IMR-90 (cell line): ENCODE data around the gene LMO2. TPM values are rescaled to one million over a fixed set of nuclear protein-coding genes. Genes with fewer than 3 reads are reported as not detected.

Experiments used
- ATAC-seq: fragments of 200-7000 bp; cut with Tn5 transposase; 2 replicates; pipeline ENCODE4 v1.9.1; 2020; ENCODE audit warnings: low read depth, mild to moderate bottlenecking, moderate library complexity
- BruUV-seq: library from RNA; stranded (reverse); fragments of 400-500 nt; replicated peaks from 2 replicates; lab custom pipeline; 2021; lab: Mats Ljungman, UMichigan
- CTCF ChIA-PET: fragments of 300-600 bp; formaldehyde crosslinking; extraction: SDS; loops from one replicate; lab custom pipeline; 2021; ENCODE audit warnings: antibody characterized with exemption; lab: Yijun Ruan, JAX
- POLR2A ChIA-PET: fragments of 300-600 bp; sonication (Branson Sonifier 250); formaldehyde crosslinking; loops from one replicate; lab custom pipeline; 2022; ENCODE audit warnings: antibody characterized with exemption; ENCODE audit not compliant: unreplicated experiment; lab: Charles Lee
- DNase-seq: peaks from one replicate; pipeline ENCODE4 v3.0.0; 2013
- H2AFZ ChIP-seq: replicated peaks from 2 replicates; pipeline ENCODE3; 2013; ENCODE audit warnings: low read length, mild to moderate bottlenecking; ENCODE audit not compliant: poor library complexity
- H2AK5ac ChIP-seq: 2 replicates; pipeline ENCODE4 v1.6.1; 2013; ENCODE audit warnings: low read depth, low read length, inconsistent platforms
- H2AK9ac ChIP-seq: replicated peaks from 2 replicates; pipeline ENCODE3; 2013; ENCODE audit warnings: mild to moderate bottlenecking, low read depth, low read length, moderate library complexity; ENCODE audit not compliant: poor library complexity
- H2BK120ac ChIP-seq: 2 replicates; pipeline ENCODE4 v1.6.1; 2013; ENCODE audit warnings: low read depth, low read length, inconsistent platforms
- H2BK15ac ChIP-seq: 3 replicates; pipeline ENCODE4 v1.6.1; 2013; ENCODE audit warnings: low read depth, low read length, inconsistent platforms
- H2BK20ac ChIP-seq: 2 replicates; pipeline ENCODE4 v1.6.1; 2013; ENCODE audit warnings: low read depth, mild to moderate bottlenecking, inconsistent platforms, low read length, moderate library complexity
- H2BK5ac ChIP-seq: 2 replicates; pipeline ENCODE4 v1.6.1; 2013; ENCODE audit warnings: mild to moderate bottlenecking, low read depth, low read length, inconsistent platforms; ENCODE audit not compliant: poor library complexity, severe bottlenecking
- H3K14ac ChIP-seq: replicated peaks from 2 replicates; pipeline ENCODE4 v1.6.1; 2013; ENCODE audit warnings: low read depth, low read length, inconsistent platforms
- H3K18ac ChIP-seq: 2 replicates; pipeline ENCODE4 v1.6.1; 2013; ENCODE audit warnings: low read depth, low read length, control low read depth
- H3K23ac ChIP-seq: 2 replicates; pipeline ENCODE4 v1.6.1; 2013; ENCODE audit warnings: low read depth, low read length, inconsistent platforms
- H3K27ac ChIP-seq: 2 replicates; pipeline ENCODE4 v1.5.1; 2013; ENCODE audit warnings: mild to moderate bottlenecking, control low read depth, low read length; ENCODE audit not compliant: insufficient read depth
- H3K27me3 ChIP-seq: 2 replicates; pipeline ENCODE4 v1.6.1; 2013; ENCODE audit warnings: low read length; ENCODE audit not compliant: control insufficient read depth, insufficient read depth
- H3K36me3 ChIP-seq: 2 replicates; pipeline ENCODE4 v1.6.1; 2013; ENCODE audit warnings: low read length, mixed read lengths; ENCODE audit not compliant: control insufficient read depth, insufficient read depth
- H3K4ac ChIP-seq: 2 replicates; pipeline ENCODE4 v1.6.1; 2013; ENCODE audit warnings: low read depth, low read length, inconsistent platforms
- H3K4me1 ChIP-seq: 2 replicates; pipeline ENCODE4 v1.6.1; 2013; ENCODE audit warnings: low read length, mixed read lengths; ENCODE audit not compliant: control insufficient read depth, insufficient read depth
- H3K4me2 ChIP-seq: 2 replicates; pipeline ENCODE4 v1.6.1; 2013; ENCODE audit warnings: low read depth, mild to moderate bottlenecking, control low read depth, low read length, moderate library complexity
- H3K4me3 ChIP-seq: 2 replicates; pipeline ENCODE4 v1.5.1; 2013; ENCODE audit warnings: low read depth, mild to moderate bottlenecking, control low read depth, low read length, moderate library complexity; ENCODE audit not compliant: insufficient read depth
- H3K56ac ChIP-seq: 2 replicates; pipeline ENCODE4 v1.6.1; 2013; ENCODE audit warnings: low read length, inconsistent platforms; ENCODE audit not compliant: insufficient read depth; ENCODE audit errors: extremely low read depth
- H3K79me1 ChIP-seq, 2 experiments: 2 replicates each; pipeline ENCODE4 v1.6.1; 2013; ENCODE audit warnings: low read length in 2 of 2, inconsistent platforms in 1 of 2, low read depth in 1 of 2
- H3K9ac ChIP-seq: 2 replicates; pipeline ENCODE4 v1.6.1; 2013; ENCODE audit warnings: low read depth, low read length, control low read depth
- H3K9me1 ChIP-seq: 2 replicates; pipeline ENCODE4 v1.6.1; 2013; ENCODE audit warnings: low read length, inconsistent platforms; ENCODE audit not compliant: insufficient read depth
- H3K9me3 ChIP-seq: 2 replicates; pipeline ENCODE4 v1.6.1; 2013; ENCODE audit warnings: low read length; ENCODE audit not compliant: control insufficient read depth, insufficient read depth
- H4K20me1 ChIP-seq: 2 replicates; pipeline ENCODE4 v1.6.1; 2013; ENCODE audit warnings: low read length, inconsistent platforms; ENCODE audit not compliant: insufficient read depth
- H4K5ac ChIP-seq: 2 replicates; pipeline ENCODE4 v1.6.1; 2013; ENCODE audit warnings: mild to moderate bottlenecking, low read depth, low read length, control low read depth
- H4K8ac ChIP-seq, 2 experiments: 2 replicates each; pipeline ENCODE4 v1.6.1; 2013; ENCODE audit warnings: low read depth in 2 of 2, low read length in 2 of 2, control low read depth in 1 of 2, inconsistent platforms in 1 of 2
- H4K91ac ChIP-seq: 2 replicates; pipeline ENCODE4 v1.6.1; 2013; ENCODE audit warnings: low read depth, low read length, inconsistent platforms; ENCODE audit not compliant: insufficient read depth
- RFX5 ChIP-seq: IDR thresholded peaks from 2 replicates; pipeline ENCODE4 v1.8.0; 2012; ENCODE audit warnings: low read depth, mild to moderate bottlenecking, low read length, moderate library complexity
- WGBS, 2 experiments: methylation state at CpG; one replicate each; pipeline versions ENCODE4 v1.1.5 to v1.1.7; 2013; ENCODE audit warnings: missing lambda C conversion rate in 2 of 2; ENCODE audit not compliant: insufficient read length in 1 of 2; ENCODE audit errors: extremely low coverage in 2 of 2; 5-methylcytosine and 5-hydroxymethylcytosine counted together
- dilution Hi-C: fragments of 300-500 bp; cut with HindIII; formaldehyde crosslinking; loops from one replicate; pipeline ENCODE4 v1.14.3; 2018; ENCODE audit warnings: low sequenced_read_pairs; ENCODE audit not compliant: unreplicated experiment
- in situ Hi-C: fragments of 300-500 bp; cut with MboI; formaldehyde crosslinking; loops from 3 replicates; pipeline ENCODE4 v1.14.3; 2019; ENCODE audit warnings: low sequenced_read_pairs, inconsistent platforms, mixed read lengths
- intact Hi-C: fragments of 100-400 bp; cut with micrococcal nuclease; formaldehyde crosslinking; loops from 2 replicates; pipeline ENCODE4 v1.10.0; 2022
- polyA plus RNA-seq, 3 experiments: library from polyadenylated mRNA; depleted of rRNA; stranded (reverse); fragments of >200 nt; gene quantifications; 2 replicates each; pipeline ENCODE4 v1.2.3, GENCODE V29; 2012; ENCODE audit warnings: low replicate concordance in 1 of 3
- total RNA-seq: library from RNA; depleted of rRNA; stranded (reverse); fragments of >200 nt; gene quantifications from 2 replicates; pipeline ENCODE4 v1.2.3, GENCODE V29; 2012

The LMO2 gene
- total and polyA plus RNA-seq, 2 of the 4 experiments (the other 2 are of a cell fraction): not detected

GRCh38 chr11:33915526-33915925, 23.6 kb upstream of the LMO2 start:
- Histone ChIP-seq H2AK9ac (no peak overlapping the region), H3K18ac (no peak overlapping the region), H4K20me1 (no peaks in the 10 kb centered on the region), H3K14ac (no peak overlapping the region), H3K36me3 (no peaks in the 10 kb centered on the region), H4K8ac (no peak overlapping the region), H2BK120ac (no peak overlapping the region), H4K91ac (no peak overlapping the region), H3K9me3 (no peaks in the 10 kb centered on the region), H3K4me3 (no peak overlapping the region), H3K9ac (no peak overlapping the region), H3K56ac (no peak overlapping the region), H3K4ac (no peak overlapping the region), H2AK5ac (no peak overlapping the region), H3K79me1 (no peaks in the 10 kb centered on the region), H3K23ac (no peak overlapping the region), H2BK20ac (no peak overlapping the region), H3K4me2 (no peak overlapping the region), H3K27ac (no peak overlapping the region), H3K9me1 (no peaks in the 10 kb centered on the region), H2BK15ac (no peak overlapping the region), H2AFZ (no peak overlapping the region), H2BK5ac (no peak overlapping the region), H4K5ac (no peak overlapping the region), H3K4me1 (no peaks in the 10 kb centered on the region; the same call in 1 of the 2 replicates), H3K27me3 (peaks cover 20% of the 10 kb centered on the region)
- no peak for ATAC-seq
- no TSS peak for BruUV-seq
- ChIA-PET POLR2A (no interaction called here), CTCF (no interaction called here)
- DNase-seq: no peak
- intact Hi-C loops: no loop called here
- 71% methylated on average over 1 of the region's 5 CpGs; no CpG with 5 or more reads in 1 of the 2 experiments for WGBS, 2 experiments
- TF ChIP-seq RFX5: no peak
- in situ Hi-C loops: no loop called here
- dilution Hi-C loops: no loop called here
